ENCODE data around the gene SCN10A. TPM values are rescaled to one million over a fixed set of nuclear protein-coding genes. Genes with fewer than 3 reads are reported as not detected.

Gene SCN10A
- total RNA-seq, 4 donors from 2014 or later, result not detected

GRCh38 chr3:38717355-38718240, 98.4 kb downstream of the SCN10A start:
- Histone ChIP-seq H3K9me3 (no peaks in the 10 kb centered on the region), H3K4me3 (no peak overlapping the region), H3K36me3 (no peaks in the 10 kb centered on the region), H3K27me3 (no peaks in the 10 kb centered on the region), H3K4me1 (no peaks in the 10 kb centered on the region), H3K27ac (no peak overlapping the region)
- TF ChIP-seq CTCF (IDR thresholded peaks at IDR 0.05), result no peak
- no peak for TF ChIP-seq POLR2A (IDR thresholded peaks at IDR 0.05)
- no peak for DNase-seq

DNA sequence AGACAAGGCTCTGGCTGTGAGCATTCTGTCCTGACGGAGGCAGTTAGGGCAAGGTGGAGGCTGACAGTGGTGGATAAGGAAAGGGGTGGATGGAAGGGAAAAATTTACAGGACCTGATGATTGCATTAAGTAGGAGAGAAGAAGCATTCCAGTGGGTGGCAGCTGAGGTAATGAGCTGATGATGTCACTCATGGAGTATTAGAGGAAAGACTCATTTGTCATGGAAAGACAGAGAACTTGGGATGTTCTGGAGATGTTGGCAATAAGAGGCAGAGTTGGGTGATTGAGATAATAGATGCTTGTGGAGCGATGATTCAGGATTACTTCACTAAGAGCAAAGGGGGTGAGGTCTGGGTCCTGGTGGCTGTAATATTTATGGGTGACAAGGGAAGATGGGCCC, 102.9 kb downstream of the SCN10A start:
- Histone ChIP-seq H3K27me3 (no peaks in the 10 kb centered on the region), H3K4me3 (no peak overlapping the region), H3K36me3 (no peaks in the 10 kb centered on the region), H3K4me1 (no peaks in the 10 kb centered on the region), H3K9me3 (no peaks in the 10 kb centered on the region), H3K27ac (no peak overlapping the region)
- no peak for DNase-seq
- TF ChIP-seq POLR2A (IDR thresholded peaks at IDR 0.05), result no peak
- TF ChIP-seq CTCF (IDR thresholded peaks at IDR 0.05), result no peak

- no peak overlapping the region for H3K4me3 ChIP-seq
Observed at GRCh38 chr3:38711321-38711720, 104.7 kb downstream of the SCN10A start.

DNA sequence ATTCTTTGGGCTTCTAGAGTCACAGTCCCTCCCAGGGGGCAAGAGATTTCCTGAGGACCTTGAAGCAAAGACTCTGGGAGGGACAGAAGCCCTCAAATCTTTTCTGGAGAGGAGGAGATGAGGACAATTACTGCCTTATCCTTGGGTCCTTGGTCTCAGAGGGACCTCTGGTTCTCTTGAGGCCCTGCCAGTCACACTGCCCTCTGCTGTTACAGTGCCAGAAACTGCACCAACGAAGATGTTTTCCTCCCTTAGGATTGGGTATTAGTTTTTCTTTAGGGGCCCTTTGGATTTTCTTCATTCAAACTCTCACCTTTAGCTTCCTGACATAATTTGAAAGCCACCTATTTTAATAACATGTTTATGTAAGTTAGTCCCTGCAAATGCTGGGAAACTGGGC, 108.3 kb downstream of the SCN10A start:
- H3K27ac ChIP-seq, result no peak overlapping the region
- no peaks in the 10 kb centered on the region for H3K27me3 ChIP-seq
- H3K9me3 ChIP-seq, result no peaks in the 10 kb centered on the region
- H3K4me3 ChIP-seq, result no peak overlapping the region
- no peaks in the 10 kb centered on the region for H3K4me1 ChIP-seq
- DNase-seq, result no peak
- TF ChIP-seq POLR2A (IDR thresholded peaks at IDR 0.05) (no peak), CTCF (IDR thresholded peaks at IDR 0.05) (no peak)
- H3K36me3 ChIP-seq, result no peaks in the 10 kb centered on the region

More at GRCh38 chr3:38711321-38711720, 104.7 kb downstream of the SCN10A start:
- Histone ChIP-seq H3K9me3 (no peaks in the 10 kb centered on the region), H3K27ac (no peak overlapping the region), H3K36me3 (no peaks in the 10 kb centered on the region), H3K4me1 (no peaks in the 10 kb centered on the region), H3K27me3 (no peaks in the 10 kb centered on the region)
- DNase-seq, result no peak
- TF ChIP-seq POLR2A (IDR thresholded peaks at IDR 0.05) (no peak), CTCF (IDR thresholded peaks at IDR 0.05) (no peak)

- Histone ChIP-seq H3K9me3 (no peaks in the 10 kb centered on the region), H3K27me3 (no peaks in the 10 kb centered on the region), H3K4me3 (no peak overlapping the region), H3K36me3 (no peaks in the 10 kb centered on the region), H3K27ac (no peak overlapping the region), H3K4me1 (no peaks in the 10 kb centered on the region)
- TF ChIP-seq POLR2A (IDR thresholded peaks at IDR 0.05), result no peak
- TF ChIP-seq CTCF (IDR thresholded peaks at IDR 0.05), result no peak
- DNase-seq, result no peak
Observed at GRCh38 chr3:38706961-38707360, 109.1 kb downstream of the SCN10A start.

Measured in Peyer's patch (tissue), 4 donors.